Astrocyte of the cerebellum (primary cell): Measurements from ENCODE around the gene TMEM163.
"Not testable (repeated sequence)": the region's sequence is repeated elsewhere in the genome, so short reads cannot be mapped to it uniquely, and the experiment has no call there.

Experiments
- DNase-seq: peaks from one replicate; pipeline ENCODE4 v3.0.0-alpha.2; 2011; ENCODE audit warnings: low read depth
- H3K4me3 ChIP-seq: 2 replicates; pipeline ENCODE4 v1.5.1; 2011; ENCODE audit warnings: mild to moderate bottlenecking, low read depth, low read length, moderate library complexity
- in situ Hi-C: cut with HindIII; loops from 2 replicates; pipeline ENCODE4 v1.10.0; 2017; ENCODE audit warnings: low sequenced_read_pairs
- TF ChIP-seq, protein P1 (sequence below): IDR thresholded peaks from 2 replicates; pipeline ENCODE4 v1.5.1; 2012; ENCODE audit warnings: low read length, low read depth, moderate library complexity, mild to moderate bottlenecking; ENCODE audit errors: missing control alignments

The TMEM163 gene

DNA sequence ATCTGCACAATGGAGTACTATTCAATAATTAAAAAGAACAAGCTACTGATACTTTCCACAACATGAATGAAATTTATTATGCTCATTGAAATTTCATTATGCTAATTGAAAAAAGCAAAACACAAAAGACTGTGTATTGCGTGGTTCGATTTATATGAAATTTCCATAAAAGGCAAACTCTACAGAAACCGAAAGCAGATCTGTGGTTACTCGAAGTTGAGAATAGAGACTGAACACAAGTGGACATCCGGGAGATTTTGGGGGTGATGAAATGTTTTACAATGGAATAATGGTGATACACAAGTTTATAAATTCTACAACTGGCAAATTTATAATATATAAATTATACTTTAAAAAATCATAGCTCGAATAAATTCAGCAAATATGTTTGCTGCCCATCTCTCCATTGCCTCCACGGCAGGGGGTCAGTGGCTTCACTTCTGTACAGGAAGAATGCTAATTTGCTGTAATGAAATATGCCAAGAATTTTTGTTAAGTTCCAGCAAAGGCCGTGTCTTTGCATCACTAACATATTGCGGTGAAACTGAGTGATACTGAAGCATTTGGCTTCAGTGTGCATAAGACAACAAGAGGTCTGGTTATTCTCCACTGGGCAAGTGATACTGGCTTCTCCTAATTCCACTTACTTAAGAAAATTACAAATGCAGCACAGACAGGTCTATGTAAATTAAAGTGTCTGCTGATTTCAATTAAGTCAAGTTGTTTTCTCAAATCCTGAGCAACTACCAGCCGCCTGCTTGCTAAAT lies 96.7 kb downstream of the TMEM163 start:
- DNase-seq: peak; percentile 46
- H3K4me3 ChIP-seq: no peak overlapping the region
- in situ Hi-C loops: no loop called here
- TF ChIP-seq, protein P1, sequence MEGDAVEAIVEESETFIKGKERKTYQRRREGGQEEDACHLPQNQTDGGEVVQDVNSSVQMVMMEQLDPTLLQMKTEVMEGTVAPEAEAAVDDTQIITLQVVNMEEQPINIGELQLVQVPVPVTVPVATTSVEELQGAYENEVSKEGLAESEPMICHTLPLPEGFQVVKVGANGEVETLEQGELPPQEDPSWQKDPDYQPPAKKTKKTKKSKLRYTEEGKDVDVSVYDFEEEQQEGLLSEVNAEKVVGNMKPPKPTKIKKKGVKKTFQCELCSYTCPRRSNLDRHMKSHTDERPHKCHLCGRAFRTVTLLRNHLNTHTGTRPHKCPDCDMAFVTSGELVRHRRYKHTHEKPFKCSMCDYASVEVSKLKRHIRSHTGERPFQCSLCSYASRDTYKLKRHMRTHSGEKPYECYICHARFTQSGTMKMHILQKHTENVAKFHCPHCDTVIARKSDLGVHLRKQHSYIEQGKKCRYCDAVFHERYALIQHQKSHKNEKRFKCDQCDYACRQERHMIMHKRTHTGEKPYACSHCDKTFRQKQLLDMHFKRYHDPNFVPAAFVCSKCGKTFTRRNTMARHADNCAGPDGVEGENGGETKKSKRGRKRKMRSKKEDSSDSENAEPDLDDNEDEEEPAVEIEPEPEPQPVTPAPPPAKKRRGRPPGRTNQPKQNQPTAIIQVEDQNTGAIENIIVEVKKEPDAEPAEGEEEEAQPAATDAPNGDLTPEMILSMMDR: no peak

DNA sequence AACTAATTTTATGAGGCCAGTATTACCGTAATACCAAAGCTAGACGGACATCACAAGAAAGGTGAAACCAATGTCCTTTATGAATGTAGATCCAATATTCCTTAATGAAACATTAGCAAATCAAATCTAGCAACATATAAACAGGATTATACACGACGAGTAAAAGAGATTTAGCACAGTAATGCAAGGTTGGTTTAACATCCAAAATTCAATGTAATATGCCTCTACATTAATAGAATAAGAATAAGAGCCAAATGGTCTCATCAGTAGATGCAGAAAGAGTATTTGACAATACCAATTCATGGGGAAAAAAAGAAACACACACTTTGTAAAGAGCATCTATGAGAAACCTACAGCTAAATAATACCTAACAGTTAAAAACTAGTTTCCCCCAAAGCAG lies 99.5 kb downstream of the TMEM163 start:
- H3K4me3 ChIP-seq: no peak overlapping the region
- no peak for DNase-seq
- in situ Hi-C loops: no loop called here
- TF ChIP-seq, protein P1: no peak

DNA sequence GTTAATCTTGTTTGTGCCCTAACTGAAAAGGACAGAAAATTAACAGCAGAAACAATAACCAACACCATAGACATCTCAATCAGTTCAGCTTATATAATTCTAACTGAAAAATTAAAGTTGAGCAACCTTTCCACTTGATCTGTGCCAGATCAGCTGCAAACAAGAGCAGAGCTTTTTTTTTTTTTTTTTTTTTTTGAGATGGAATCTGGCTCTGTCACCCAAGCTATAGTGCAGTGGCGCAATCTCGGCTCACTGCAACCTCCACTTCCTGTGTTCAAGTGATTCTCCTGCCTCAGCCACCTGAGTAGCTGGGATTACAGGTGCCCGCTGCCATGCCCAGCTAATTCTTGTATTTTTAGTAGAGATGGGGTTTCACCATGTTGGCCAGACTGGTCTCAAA lies 103.3 kb downstream of the TMEM163 start:
- DNase-seq, in situ Hi-C loops, H3K4me3 ChIP-seq: not testable (repeated sequence)

DNA sequence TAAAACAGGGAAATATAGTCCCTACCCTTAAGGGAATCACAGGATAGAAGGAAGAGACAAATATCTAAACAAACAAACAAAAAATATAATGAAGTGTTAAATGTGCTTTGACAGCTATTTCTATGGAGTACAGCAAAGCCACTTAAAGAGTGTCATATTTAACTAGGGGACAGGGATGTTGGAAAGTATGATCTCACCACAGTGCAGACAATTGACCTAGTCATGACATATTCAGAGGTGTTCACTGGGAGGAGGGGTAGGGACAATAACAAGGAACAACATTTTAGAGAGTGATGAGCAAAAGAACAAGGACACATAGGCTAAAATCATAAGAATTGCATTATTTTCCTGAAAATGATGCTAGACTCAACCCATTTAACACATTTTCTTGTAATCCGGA lies 107.5 kb downstream of the TMEM163 start:
- H3K4me3 ChIP-seq: no peak overlapping the region
- DNase-seq: no peak
- TF ChIP-seq, protein P1: no peak
- in situ Hi-C loops: no loop called here

DNA sequence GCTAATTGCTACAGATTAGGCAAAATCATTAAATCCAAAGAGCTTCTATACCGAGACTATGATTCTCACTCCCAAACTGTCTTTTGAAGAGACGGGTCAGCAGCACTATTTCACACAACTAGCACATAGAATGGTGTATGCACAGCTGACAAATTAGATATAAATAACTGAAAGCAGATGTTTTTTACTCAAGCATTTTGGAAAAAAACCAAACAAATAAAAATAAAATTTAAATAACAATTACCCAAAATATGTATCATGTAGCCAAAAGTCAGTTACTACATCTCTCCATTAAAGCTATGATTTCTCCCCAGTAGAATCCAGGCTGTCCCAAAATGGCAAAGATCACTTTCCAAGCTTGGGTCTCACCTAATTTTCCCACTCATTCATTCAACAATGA lies 107.9 kb downstream of the TMEM163 start:
- in situ Hi-C loops: no loop called here
- H3K4me3 ChIP-seq: no peak overlapping the region
- TF ChIP-seq, protein P1: no peak
- DNase-seq: no peak

DNA sequence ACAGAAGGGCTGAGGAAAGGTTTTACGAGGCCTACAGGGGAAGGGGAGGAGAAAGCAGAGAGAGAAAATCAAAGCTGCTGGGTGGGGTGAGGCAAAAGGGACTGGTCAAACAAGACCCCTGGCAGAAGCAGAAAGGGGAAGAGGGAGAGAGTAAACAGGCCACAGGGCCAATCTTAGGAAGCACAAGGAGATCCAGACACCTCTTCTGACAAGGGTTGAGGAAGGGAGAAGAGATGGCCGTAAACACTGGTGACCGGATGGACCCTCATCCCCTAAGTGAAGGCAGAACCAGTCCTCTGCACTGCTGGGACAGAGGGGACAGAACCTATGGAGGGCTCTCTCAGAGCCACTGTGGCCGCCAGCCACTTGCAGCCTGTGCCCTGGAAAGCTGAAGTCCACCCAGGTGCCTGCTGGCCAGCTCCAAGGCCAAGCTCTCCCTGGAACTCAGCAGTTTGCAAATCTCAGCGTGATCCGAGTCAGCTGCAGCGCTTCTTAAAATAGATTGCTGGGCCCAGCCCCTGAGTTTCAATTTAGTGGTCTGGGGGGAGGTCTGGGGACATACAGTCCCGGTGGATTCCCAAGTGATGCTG lies 108.8 kb downstream of the TMEM163 start:
- in situ Hi-C loops: no loop called here
- no peak for DNase-seq
- no peak overlapping the region for H3K4me3 ChIP-seq
- TF ChIP-seq, protein P1: no peak

DNA sequence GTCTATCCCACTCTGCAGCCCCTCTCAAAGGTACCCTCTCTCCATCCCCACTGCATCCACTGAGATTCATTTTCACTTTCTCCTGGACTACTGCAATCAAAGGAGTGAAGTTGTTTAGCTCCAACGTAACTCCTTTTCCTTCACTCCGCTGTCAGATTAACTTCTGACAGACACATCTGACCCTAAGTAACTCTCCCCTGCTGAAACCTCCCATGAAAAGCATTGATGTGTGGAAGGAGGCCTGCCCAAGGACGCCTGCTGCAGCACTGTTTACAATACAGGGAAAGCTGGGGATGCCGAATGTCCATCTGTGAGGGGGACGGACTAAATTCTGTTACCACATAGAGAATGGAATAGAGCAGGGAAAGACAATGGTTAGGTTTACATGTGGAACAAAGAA lies 114.8 kb downstream of the TMEM163 start:
- in situ Hi-C loops: no loop called here
- no peak for DNase-seq
- H3K4me3 ChIP-seq: no peak overlapping the region
- TF ChIP-seq, protein P1: no peak
